ENCODE results near the gene PCDHB5. TPM values are rescaled to one million over a fixed set of nuclear protein-coding genes. Genes with fewer than 3 reads are reported as not detected.
"Not testable (repeated sequence)": the region's sequence is repeated elsewhere in the genome, so short reads cannot be mapped to it uniquely, and the experiment has no call there.

Gene PCDHB5
- total RNA-seq, 1 donor from 2014 or later = 9.7 TPM

DNA sequence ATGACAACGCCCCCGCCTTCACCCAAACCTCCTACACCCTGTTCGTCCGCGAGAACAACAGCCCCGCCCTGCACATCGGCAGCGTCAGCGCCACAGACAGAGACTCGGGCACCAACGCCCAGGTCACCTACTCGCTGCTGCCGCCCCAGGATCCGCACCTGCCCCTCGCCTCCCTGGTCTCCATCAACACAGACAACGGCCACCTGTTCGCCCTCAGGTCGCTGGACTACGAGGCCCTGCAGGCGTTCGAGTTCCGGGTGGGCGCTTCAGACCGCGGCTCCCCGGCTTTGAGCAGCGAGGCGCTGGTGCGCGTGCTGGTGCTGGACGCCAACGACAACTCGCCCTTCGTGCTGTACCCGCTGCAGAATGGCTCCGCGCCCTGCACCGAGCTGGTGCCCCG, 44.4 kb downstream of the PCDHB5 start:
- H3K79me2 ChIP-seq (ENCODE audit: insufficient read depth, low read length); H3K27ac ChIP-seq (ENCODE audit: low read depth, low read length); H3K4me1 ChIP-seq (ENCODE audit: insufficient read depth, low read length); H3K4me1 Mint-ChIP-seq (ENCODE audit: low read depth, unreplicated experiment); DNase-seq (ENCODE audit: low read depth); H3K4me2 ChIP-seq (ENCODE audit: low read length); H3K27me3 Mint-ChIP-seq (ENCODE audit: low read depth, unreplicated experiment); H3K27ac Mint-ChIP-seq (ENCODE audit: unreplicated experiment); FAIRE-seq; H2AFZ ChIP-seq (ENCODE audit: low read depth, low read length); H3K4me3 Mint-ChIP-seq (ENCODE audit: unreplicated experiment); H3K4me3 ChIP-seq (ENCODE audit: insufficient read depth, low read depth, low read length); H4K20me1 ChIP-seq (ENCODE audit: insufficient read depth, low read length); H3K27me3 ChIP-seq (ENCODE audit: insufficient read depth, low read length); H3K9ac ChIP-seq (ENCODE audit: low read length); H3K36me3 ChIP-seq (ENCODE audit: insufficient read depth, low read length): not testable (repeated sequence)
- Mint-ChIP-seq H3K36me3 (ENCODE audit: low read depth, unreplicated experiment) (peaks cover 10% of the 10 kb centered on the region), H3K9me3 (ENCODE audit: unreplicated experiment) (peaks cover 13% of the 10 kb centered on the region)
- H3K9me3 ChIP-seq (ENCODE audit: insufficient read depth, low read depth, low read length) = peaks cover 20% of the 10 kb centered on the region

DNA sequence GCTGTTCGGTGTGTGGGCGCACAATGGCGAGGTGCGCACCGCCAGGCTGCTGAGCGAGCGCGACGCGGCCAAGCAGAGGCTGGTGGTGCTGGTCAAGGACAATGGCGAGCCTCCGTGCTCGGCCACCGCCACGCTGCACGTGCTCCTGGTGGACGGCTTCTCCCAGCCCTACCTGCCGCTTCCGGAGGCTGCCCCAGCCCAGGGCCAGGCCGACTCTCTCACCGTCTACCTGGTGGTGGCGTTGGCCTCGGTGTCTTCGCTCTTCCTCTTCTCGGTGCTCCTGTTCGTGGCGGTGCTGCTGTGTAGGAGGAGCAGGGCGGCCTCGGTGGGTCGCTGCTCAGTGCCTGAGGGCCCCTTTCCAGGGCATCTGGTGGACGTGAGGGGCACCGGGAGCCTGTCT, 44.9 kb downstream of the PCDHB5 start:
- H3K27me3 Mint-ChIP-seq (ENCODE audit: low read depth, unreplicated experiment); H3K79me2 ChIP-seq (ENCODE audit: insufficient read depth, low read length); H3K4me3 Mint-ChIP-seq (ENCODE audit: unreplicated experiment); H3K9ac ChIP-seq (ENCODE audit: low read length); H3K4me3 ChIP-seq (ENCODE audit: insufficient read depth, low read depth, low read length); DNase-seq (ENCODE audit: low read depth); FAIRE-seq; H3K4me1 ChIP-seq (ENCODE audit: insufficient read depth, low read length); H3K27ac ChIP-seq (ENCODE audit: low read depth, low read length); H3K4me2 ChIP-seq (ENCODE audit: low read length); H2AFZ ChIP-seq (ENCODE audit: low read depth, low read length); H3K27ac Mint-ChIP-seq (ENCODE audit: unreplicated experiment); H3K4me1 Mint-ChIP-seq (ENCODE audit: low read depth, unreplicated experiment); H3K27me3 ChIP-seq (ENCODE audit: insufficient read depth, low read length); H4K20me1 ChIP-seq (ENCODE audit: insufficient read depth, low read length); H3K36me3 ChIP-seq (ENCODE audit: insufficient read depth, low read length): not testable (repeated sequence)
- Mint-ChIP-seq H3K36me3 (ENCODE audit: low read depth, unreplicated experiment) (peaks cover 13% of the 10 kb centered on the region), H3K9me3 (ENCODE audit: unreplicated experiment) (peaks cover 11% of the 10 kb centered on the region)
- peaks cover 17% of the 10 kb centered on the region for H3K9me3 ChIP-seq (ENCODE audit: insufficient read depth, low read depth, low read length)

DNA sequence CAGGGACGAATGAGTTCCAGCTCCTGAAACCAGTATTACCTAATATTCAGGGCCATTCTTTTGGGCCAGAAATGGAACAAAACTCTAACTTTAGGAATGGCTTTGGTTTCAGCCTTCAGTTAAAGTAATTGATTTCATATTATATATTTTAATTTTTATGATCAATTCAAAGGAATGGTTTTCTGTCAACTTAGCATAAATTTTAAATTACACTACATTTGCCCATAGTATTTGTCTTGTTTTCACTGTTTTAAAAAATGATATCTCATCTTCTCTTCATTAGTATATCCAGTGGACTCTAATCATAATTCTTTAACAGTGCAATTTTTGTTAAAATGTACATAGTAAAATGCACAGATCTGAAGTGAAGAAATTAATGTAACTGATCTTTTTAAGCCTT, 45.3 kb downstream of the PCDHB5 start:
- Mint-ChIP-seq H3K4me1 (ENCODE audit: low read depth, unreplicated experiment) (no peaks in the 10 kb centered on the region), H3K4me3 (ENCODE audit: unreplicated experiment) (no peak overlapping the region), H3K9me3 (ENCODE audit: unreplicated experiment) (peaks cover 8% of the 10 kb centered on the region), H3K27ac (ENCODE audit: unreplicated experiment) (no peak overlapping the region), H3K36me3 (ENCODE audit: low read depth, unreplicated experiment) (peaks cover 11% of the 10 kb centered on the region), H3K27me3 (ENCODE audit: low read depth, unreplicated experiment) (no peaks in the 10 kb centered on the region)
- H2AFZ ChIP-seq (ENCODE audit: low read depth, low read length) = no peak overlapping the region
- H3K4me1 ChIP-seq (ENCODE audit: insufficient read depth, low read length) = no peaks in the 10 kb centered on the region
- no peaks in the 10 kb centered on the region for H3K27me3 ChIP-seq (ENCODE audit: insufficient read depth, low read length)
- no peak for TF ChIP-seq EZH2 (IDR thresholded peaks at IDR 0.05; ENCODE audit: insufficient read depth, low read length)
- TF ChIP-seq, protein P1, sequence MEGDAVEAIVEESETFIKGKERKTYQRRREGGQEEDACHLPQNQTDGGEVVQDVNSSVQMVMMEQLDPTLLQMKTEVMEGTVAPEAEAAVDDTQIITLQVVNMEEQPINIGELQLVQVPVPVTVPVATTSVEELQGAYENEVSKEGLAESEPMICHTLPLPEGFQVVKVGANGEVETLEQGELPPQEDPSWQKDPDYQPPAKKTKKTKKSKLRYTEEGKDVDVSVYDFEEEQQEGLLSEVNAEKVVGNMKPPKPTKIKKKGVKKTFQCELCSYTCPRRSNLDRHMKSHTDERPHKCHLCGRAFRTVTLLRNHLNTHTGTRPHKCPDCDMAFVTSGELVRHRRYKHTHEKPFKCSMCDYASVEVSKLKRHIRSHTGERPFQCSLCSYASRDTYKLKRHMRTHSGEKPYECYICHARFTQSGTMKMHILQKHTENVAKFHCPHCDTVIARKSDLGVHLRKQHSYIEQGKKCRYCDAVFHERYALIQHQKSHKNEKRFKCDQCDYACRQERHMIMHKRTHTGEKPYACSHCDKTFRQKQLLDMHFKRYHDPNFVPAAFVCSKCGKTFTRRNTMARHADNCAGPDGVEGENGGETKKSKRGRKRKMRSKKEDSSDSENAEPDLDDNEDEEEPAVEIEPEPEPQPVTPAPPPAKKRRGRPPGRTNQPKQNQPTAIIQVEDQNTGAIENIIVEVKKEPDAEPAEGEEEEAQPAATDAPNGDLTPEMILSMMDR (IDR thresholded peaks at IDR 0.05; ENCODE audit: insufficient read depth, low read depth, low read length) = no peak
- no peaks in the 10 kb centered on the region for H3K79me2 ChIP-seq (ENCODE audit: insufficient read depth, low read length)
- H3K27ac ChIP-seq (ENCODE audit: low read depth, low read length) = no peak overlapping the region
- DNase-seq (ENCODE audit: low read depth) (no peak), FAIRE-seq (no peak)
- H3K4me3 ChIP-seq (ENCODE audit: insufficient read depth, low read depth, low read length) = no peak overlapping the region
- no peaks in the 10 kb centered on the region for H4K20me1 ChIP-seq (ENCODE audit: insufficient read depth, low read length)
- peaks cover 14% of the 10 kb centered on the region for H3K9me3 ChIP-seq (ENCODE audit: insufficient read depth, low read depth, low read length)
- no peak overlapping the region for H3K4me2 ChIP-seq (ENCODE audit: low read length)
- no peak overlapping the region for H3K9ac ChIP-seq (ENCODE audit: low read length)
- no peaks in the 10 kb centered on the region for H3K36me3 ChIP-seq (ENCODE audit: insufficient read depth, low read length)

DNA sequence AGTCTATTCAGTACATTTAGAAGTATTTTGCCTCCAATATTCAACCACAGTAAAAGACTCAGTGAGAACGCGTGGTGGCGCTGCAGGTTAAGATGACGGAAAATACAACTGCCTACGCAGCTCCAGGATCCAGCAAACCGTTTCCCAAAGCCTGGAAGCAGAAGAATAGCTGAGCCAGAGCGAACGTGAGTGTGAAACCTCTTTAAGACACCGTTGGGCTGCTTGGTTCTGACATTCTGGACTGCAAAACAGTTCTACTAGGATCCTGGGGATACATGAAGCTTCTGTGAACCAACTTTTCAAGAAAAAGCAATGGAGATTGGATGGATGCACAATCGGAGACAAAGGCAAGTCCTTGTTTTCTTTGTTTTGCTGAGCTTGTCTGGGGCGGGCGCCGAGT, 47.2 kb downstream of the PCDHB5 start, which contains the start of gene PCDHB16:
PCDHB16 (plus strand) TSS at position 140 of the 400 bp plus-strand sequence; CDS start at position 313, 173 bp downstream.
- H3K9me3 Mint-ChIP-seq (ENCODE audit: unreplicated experiment) = peaks cover 8% of the 10 kb centered on the region
- H3K79me2 ChIP-seq (ENCODE audit: insufficient read depth, low read length) = no peaks in the 10 kb centered on the region
- H3K9me3 ChIP-seq (ENCODE audit: insufficient read depth, low read depth, low read length) = peaks cover 14% of the 10 kb centered on the region
- no peaks in the 10 kb centered on the region for H4K20me1 ChIP-seq (ENCODE audit: insufficient read depth, low read length)
- H3K27me3 ChIP-seq (ENCODE audit: insufficient read depth, low read length) = no peaks in the 10 kb centered on the region
- no peaks in the 10 kb centered on the region for H3K4me1 ChIP-seq (ENCODE audit: insufficient read depth, low read length)
- peak within 1 kb of the TSS; percentile 65 for H3K4me3 Mint-ChIP-seq (ENCODE audit: unreplicated experiment)
- H3K4me1 Mint-ChIP-seq (ENCODE audit: low read depth, unreplicated experiment) = no peaks in the 10 kb centered on the region
- no peak within 1 kb of the TSS for H3K9ac ChIP-seq (ENCODE audit: low read length)
- peak; percentile 3 for DNase-seq (ENCODE audit: low read depth)
- no peak within 1 kb of the TSS for H3K4me2 ChIP-seq (ENCODE audit: low read length)
- TF ChIP-seq EZH2 (IDR thresholded peaks at IDR 0.05; ENCODE audit: insufficient read depth, low read length) = no peak
- TF ChIP-seq, protein P1 (IDR thresholded peaks at IDR 0.05; ENCODE audit: insufficient read depth, low read depth, low read length) = no peak
- H3K27me3 Mint-ChIP-seq (ENCODE audit: low read depth, unreplicated experiment) = no peaks in the 10 kb centered on the region
- peaks cover 11% of the 10 kb centered on the region for H3K36me3 Mint-ChIP-seq (ENCODE audit: low read depth, unreplicated experiment)
- H3K4me3 ChIP-seq (ENCODE audit: insufficient read depth, low read depth, low read length) = no peak within 1 kb of the TSS
- H3K27ac Mint-ChIP-seq (ENCODE audit: unreplicated experiment) = no peak within 1 kb of the TSS
- no peaks in the 10 kb centered on the region for H3K36me3 ChIP-seq (ENCODE audit: insufficient read depth, low read length)
- no peak for FAIRE-seq
- H3K27ac ChIP-seq (ENCODE audit: low read depth, low read length) = no peak within 1 kb of the TSS
- no peak within 1 kb of the TSS for H2AFZ ChIP-seq (ENCODE audit: low read depth, low read length)
